H1 (cell line): ENCODE results near the gene UBL4B.

Experiments used
- BACH1 ChIP-seq: IDR thresholded peaks from 2 replicates; pipeline ENCODE4 v1.6.1; 2012; ENCODE audit warnings: low read length, improper control_type of control experiment
- CEBPB ChIP-seq: IDR thresholded peaks from 2 replicates; pipeline ENCODE4 v1.6.1; 2012; ENCODE audit warnings: low read depth, low read length
- CREB1 ChIP-seq: IDR thresholded peaks from 2 replicates; pipeline ENCODE4 v1.6.1; 2012; ENCODE audit warnings: inconsistent platforms
- JUN ChIP-seq: IDR thresholded peaks from 2 replicates; pipeline ENCODE4 v1.6.1; 2011; ENCODE audit warnings: low read depth, mild to moderate bottlenecking, improper control_type of control experiment, low read length
- KDM1A ChIP-seq: fragments of 200-600, 300-600 bp; sonication (generic); IDR thresholded peaks from 2 replicates; pipeline ENCODE4 v1.7.1; 2016; ENCODE audit warnings: mild to moderate bottlenecking, low read length, borderline replicate concordance
- KDM5A ChIP-seq: fragments of 200-600 bp; IDR thresholded peaks from 2 replicates; pipeline ENCODE4 v1.7.1; 2012; ENCODE audit warnings: mild to moderate bottlenecking, low read length, inconsistent platforms, mixed read lengths
- POLR2A ChIP-seq, 2 experiments: IDR thresholded peaks; 1 replicate in 1 of 2; 2 replicates in 1 of 2; pipeline ENCODE4 v1.6.1; 2011; ENCODE audit warnings: low read depth in 2 of 2, low read length in 2 of 2, mild to moderate bottlenecking in 2 of 2; ENCODE audit errors: control extremely low read depth in 1 of 2
- POLR2AphosphoS5 ChIP-seq: IDR thresholded peaks from 2 replicates; pipeline ENCODE4 v1.6.1; 2011; ENCODE audit warnings: low read depth, low read length
- SP4 ChIP-seq: IDR thresholded peaks from 2 replicates; pipeline ENCODE4 v1.6.1; 2012; ENCODE audit warnings: low read length, inconsistent platforms
- TAF7 ChIP-seq: optimal IDR thresholded peaks from 2 replicates; pipeline ENCODE3; 2011; ENCODE audit warnings: low read depth, mild to moderate bottlenecking, inconsistent platforms, low read length, moderate library complexity, borderline replicate concordance
- YY1 ChIP-seq: IDR thresholded peaks from 2 replicates; pipeline ENCODE4 v1.6.1; 2011; ENCODE audit warnings: low read depth, mild to moderate bottlenecking, low read length
- TF ChIP-seq, protein P1 (sequence below), 3 experiments: IDR thresholded peaks; 1 replicate in 2 of 3; 2 replicates in 1 of 3; pipeline versions ENCODE4 v1.5.1 to v1.6.1; 2011; ENCODE audit warnings: low read length in 3 of 3, mild to moderate bottlenecking in 3 of 3, inconsistent platforms in 2 of 3, low read depth in 1 of 3, moderate library complexity in 1 of 3; ENCODE audit not compliant: insufficient read depth in 1 of 3; ENCODE audit errors: control extremely low read depth in 1 of 3

DNA sequence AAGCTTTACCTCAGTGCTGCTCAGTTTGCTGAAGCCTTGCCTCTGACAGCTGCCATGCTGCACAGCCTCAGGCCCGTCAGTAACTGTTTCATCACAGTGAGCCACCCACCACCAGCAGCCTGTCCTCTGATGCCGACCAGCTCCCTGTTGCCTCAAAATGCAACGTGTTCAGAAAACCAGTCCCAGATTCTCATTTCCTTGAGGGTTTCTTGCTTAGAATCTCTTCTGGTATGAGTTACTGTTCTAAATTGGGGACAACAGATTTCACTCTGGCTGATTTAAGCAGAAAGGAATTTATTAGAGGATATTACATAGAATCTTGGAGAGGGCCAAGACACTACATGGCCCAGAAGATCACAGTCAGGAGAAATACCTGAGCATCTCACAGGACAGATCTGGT is 11.0 kb downstream of the UBL4B start:
- TF ChIP-seq KDM5A = no peak
- TF ChIP-seq, protein P1, sequence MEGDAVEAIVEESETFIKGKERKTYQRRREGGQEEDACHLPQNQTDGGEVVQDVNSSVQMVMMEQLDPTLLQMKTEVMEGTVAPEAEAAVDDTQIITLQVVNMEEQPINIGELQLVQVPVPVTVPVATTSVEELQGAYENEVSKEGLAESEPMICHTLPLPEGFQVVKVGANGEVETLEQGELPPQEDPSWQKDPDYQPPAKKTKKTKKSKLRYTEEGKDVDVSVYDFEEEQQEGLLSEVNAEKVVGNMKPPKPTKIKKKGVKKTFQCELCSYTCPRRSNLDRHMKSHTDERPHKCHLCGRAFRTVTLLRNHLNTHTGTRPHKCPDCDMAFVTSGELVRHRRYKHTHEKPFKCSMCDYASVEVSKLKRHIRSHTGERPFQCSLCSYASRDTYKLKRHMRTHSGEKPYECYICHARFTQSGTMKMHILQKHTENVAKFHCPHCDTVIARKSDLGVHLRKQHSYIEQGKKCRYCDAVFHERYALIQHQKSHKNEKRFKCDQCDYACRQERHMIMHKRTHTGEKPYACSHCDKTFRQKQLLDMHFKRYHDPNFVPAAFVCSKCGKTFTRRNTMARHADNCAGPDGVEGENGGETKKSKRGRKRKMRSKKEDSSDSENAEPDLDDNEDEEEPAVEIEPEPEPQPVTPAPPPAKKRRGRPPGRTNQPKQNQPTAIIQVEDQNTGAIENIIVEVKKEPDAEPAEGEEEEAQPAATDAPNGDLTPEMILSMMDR (IDR thresholded peaks at IDR 0.05; ENCODE audit: control extremely low read depth in 1 of 3, insufficient read depth in 1 of 3, low read depth in 1 of 3, low read length in 3 of 3) = no peak
- TF ChIP-seq POLR2A (IDR thresholded peaks at IDR 0.05; ENCODE audit: control extremely low read depth in 1 of 2, low read depth in 2 of 2, low read length in 2 of 2) = no peak
- TF ChIP-seq TAF7 = no peak
- no peak for TF ChIP-seq BACH1
- TF ChIP-seq SP4 = no peak
- no peak for TF ChIP-seq KDM1A
- no peak for TF ChIP-seq CEBPB
- TF ChIP-seq POLR2AphosphoS5 = no peak
- no peak for TF ChIP-seq CREB1
- no peak for TF ChIP-seq YY1
- TF ChIP-seq JUN = no peak
